ENCODE data around the gene THSD4.

DNA sequence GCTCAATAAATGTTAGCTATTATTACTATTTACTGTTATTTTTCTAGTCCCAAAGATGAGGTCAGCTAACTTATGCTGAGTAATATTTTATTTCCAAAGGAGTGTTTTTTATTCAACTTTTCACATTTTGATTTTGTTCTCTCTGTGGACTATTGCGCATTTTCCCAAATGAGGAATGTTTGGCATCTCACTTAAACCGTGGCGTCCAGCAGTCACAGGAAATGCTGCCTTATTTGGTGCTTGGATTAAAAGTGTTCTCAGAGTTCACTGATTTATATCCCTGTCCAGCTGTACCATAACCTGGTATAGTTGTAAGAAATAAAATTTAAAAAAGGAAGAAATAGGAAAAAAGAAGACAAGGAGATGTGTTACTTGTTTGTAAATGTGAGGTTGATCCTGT, 166.8 kb downstream of the THSD4 start:
- TF ChIP-seq, protein P1, sequence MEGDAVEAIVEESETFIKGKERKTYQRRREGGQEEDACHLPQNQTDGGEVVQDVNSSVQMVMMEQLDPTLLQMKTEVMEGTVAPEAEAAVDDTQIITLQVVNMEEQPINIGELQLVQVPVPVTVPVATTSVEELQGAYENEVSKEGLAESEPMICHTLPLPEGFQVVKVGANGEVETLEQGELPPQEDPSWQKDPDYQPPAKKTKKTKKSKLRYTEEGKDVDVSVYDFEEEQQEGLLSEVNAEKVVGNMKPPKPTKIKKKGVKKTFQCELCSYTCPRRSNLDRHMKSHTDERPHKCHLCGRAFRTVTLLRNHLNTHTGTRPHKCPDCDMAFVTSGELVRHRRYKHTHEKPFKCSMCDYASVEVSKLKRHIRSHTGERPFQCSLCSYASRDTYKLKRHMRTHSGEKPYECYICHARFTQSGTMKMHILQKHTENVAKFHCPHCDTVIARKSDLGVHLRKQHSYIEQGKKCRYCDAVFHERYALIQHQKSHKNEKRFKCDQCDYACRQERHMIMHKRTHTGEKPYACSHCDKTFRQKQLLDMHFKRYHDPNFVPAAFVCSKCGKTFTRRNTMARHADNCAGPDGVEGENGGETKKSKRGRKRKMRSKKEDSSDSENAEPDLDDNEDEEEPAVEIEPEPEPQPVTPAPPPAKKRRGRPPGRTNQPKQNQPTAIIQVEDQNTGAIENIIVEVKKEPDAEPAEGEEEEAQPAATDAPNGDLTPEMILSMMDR (conservative IDR thresholded peaks at IDR 0.05) = no peak
- TF ChIP-seq EZH2 (IDR thresholded peaks at IDR 0.05; ENCODE audit: low read depth) = no peak
